GM12865 (cell line): Measurements from ENCODE around the gene TUBA3E.
A peak's percentile ranks its signal among the peaks of the same experiment; 100 is the strongest.

Source experiments
- DNase-seq: peaks from one replicate; pipeline ENCODE4 v3.0.0; 2010; ENCODE audit warnings: low read depth
- H3K4me3 ChIP-seq: 2 replicates; pipeline ENCODE4 v1.5.1; 2011; ENCODE audit warnings: mild to moderate bottlenecking, low read depth, low read length, control low read depth
- CTCF ChIP-seq: IDR thresholded peaks from 2 replicates; pipeline ENCODE4 v1.5.1; 2011; ENCODE audit warnings: low read length, control low read depth, low read depth, inconsistent platforms; ENCODE audit not compliant: insufficient read depth; ENCODE audit errors: missing control alignments

TUBA3E gene

GRCh38 chr2:130187268-130187667, 11.0 kb downstream of the TUBA3E start:
- H3K4me3 ChIP-seq, result no peak overlapping the region
- no peak for TF ChIP-seq CTCF
- DNase-seq, result no peak

- no peak for DNase-seq
- no peak for TF ChIP-seq CTCF
- no peak overlapping the region for H3K4me3 ChIP-seq
Observed at GRCh38 chr2:130186391-130186790, 11.8 kb downstream of the TUBA3E start.

- DNase-seq, result no peak
- H3K4me3 ChIP-seq, result no peak overlapping the region
- no peak for TF ChIP-seq CTCF
Observed at GRCh38 chr2:130185896-130186295, 12.3 kb downstream of the TUBA3E start.

- H3K4me3 ChIP-seq, result no peak overlapping the region
- no peak for DNase-seq
- no peak for TF ChIP-seq CTCF
Observed at GRCh38 chr2:130185436-130185835, 12.8 kb downstream of the TUBA3E start.

GRCh38 chr2:130183512-130184373, 14.5 kb downstream of the TUBA3E start:
- DNase-seq, result no peak
- peak overlapping the region; percentile 57 for H3K4me3 ChIP-seq
- no peak for TF ChIP-seq CTCF

GRCh38 chr2:130182826-130183511, 15.3 kb downstream of the TUBA3E start:
- DNase-seq, result peak; percentile 24
- H3K4me3 ChIP-seq, result peak overlapping the region; percentile 57

- H3K4me3 ChIP-seq, result peak within 1 kb of the TSS; percentile 79
- peak; percentile 71 for TF ChIP-seq CTCF
- peak; percentile 94 for DNase-seq
Observed at GRCh38 chr2:130181880-130182682, 16.2 kb downstream of the TUBA3E start, which contains the start of gene MZT2B. TSS of gene MZT2B (plus strand) at chr2:130182262. CDS start at chr2:130182283, 21 bp downstream.
